SK-N-SH treated with all-trans-retinoic acid at 6 μM for 48 hours (cell line): ENCODE measurements around the gene GLRX5.

Experiments
- ATAC-seq: fragments of 200-7000 bp; cut with Tn5 transposase; 3 replicates; pipeline ENCODE4 v1.9.1; 2020; ENCODE audit warnings: mild to moderate bottlenecking, moderate library complexity
- ARNTL ChIP-seq: fragments of 450-650 bp; formaldehyde crosslinking; IDR thresholded peaks from 2 replicates; pipeline ENCODE4 v1.5.0; 2020; ENCODE audit warnings: low read depth, mild to moderate bottlenecking, moderate library complexity, borderline replicate concordance
- BACH2 ChIP-seq: fragments of 250-450 bp; sonication (Bioruptor Pico); IDR thresholded peaks from 2 replicates; pipeline ENCODE4 v1.9.0; 2021; ENCODE audit warnings: mild to moderate bottlenecking, borderline replicate concordance
- CREB5 ChIP-seq: fragments of 250-450 bp; sonication (Bioruptor Pico); IDR thresholded peaks from 2 replicates; pipeline ENCODE4 v1.5.1; 2020; ENCODE audit warnings: low read depth, mild to moderate bottlenecking, moderate library complexity
- CSDC2 ChIP-seq: fragments of 250-450 bp; sonication (Bioruptor Pico); IDR thresholded peaks from 2 replicates; pipeline ENCODE4 v1.5.0; 2020; ENCODE audit warnings: mild to moderate bottlenecking, moderate library complexity
- CSRNP3 ChIP-seq: fragments of 250-450 bp; sonication (Bioruptor Pico); IDR thresholded peaks from 2 replicates; pipeline ENCODE4 v1.5.1; 2021; ENCODE audit warnings: mild to moderate bottlenecking, moderate library complexity
- ESRRG ChIP-seq: fragments of 250-450 bp; sonication (Bioruptor Pico); IDR thresholded peaks from 2 replicates; pipeline ENCODE4 v1.6.1; 2021; ENCODE audit warnings: mild to moderate bottlenecking
- GLIS3 ChIP-seq: fragments of 250-450 bp; sonication (Bioruptor Pico); IDR thresholded peaks from 2 replicates; pipeline ENCODE4 v1.5.0; 2020; ENCODE audit warnings: mild to moderate bottlenecking, moderate library complexity
- ISL1 ChIP-seq: fragments of 250-450 bp; sonication (Bioruptor Pico); IDR thresholded peaks from 2 replicates; pipeline ENCODE4 v2.1.2; 2022; ENCODE audit warnings: mild to moderate bottlenecking, moderate library complexity
- OSR1 ChIP-seq: fragments of 250-450 bp; sonication (Bioruptor Pico); IDR thresholded peaks from 2 replicates; pipeline ENCODE4 v1.8.0; 2022; ENCODE audit warnings: moderate library complexity, mild to moderate bottlenecking, inconsistent platforms
- POU6F1 ChIP-seq: fragments of 250-450 bp; sonication (Bioruptor Pico); IDR thresholded peaks from 2 replicates; pipeline ENCODE4 v1.8.0; 2021; ENCODE audit warnings: low read depth, mild to moderate bottlenecking, moderate library complexity, borderline replicate concordance
- PPARA ChIP-seq: fragments of 250-450 bp; sonication (Bioruptor Pico); IDR thresholded peaks from 2 replicates; pipeline ENCODE4 v1.5.0; 2020; ENCODE audit warnings: mild to moderate bottlenecking, borderline replicate concordance
- RARB ChIP-seq: fragments of 250-450 bp; sonication (Bioruptor Pico); IDR thresholded peaks from 2 replicates; pipeline ENCODE4 v1.8.0; 2021; ENCODE audit warnings: mild to moderate bottlenecking, moderate library complexity
- SNAI2 ChIP-seq: fragments of 250-450 bp; sonication (Bioruptor Pico); IDR thresholded peaks from 2 replicates; pipeline ENCODE4 v1.5.0; 2020; ENCODE audit warnings: mild to moderate bottlenecking, moderate library complexity
- TCF4 ChIP-seq: fragments of 250-450 bp; sonication (Bioruptor Pico); IDR thresholded peaks from 2 replicates; pipeline ENCODE4 v1.8.0; 2021; ENCODE audit warnings: mild to moderate bottlenecking, moderate library complexity, borderline replicate concordance
- TSHZ2 ChIP-seq: fragments of 250-450 bp; sonication (Bioruptor Pico); IDR thresholded peaks from 2 replicates; pipeline ENCODE4 v1.5.0; 2020; ENCODE audit warnings: mild to moderate bottlenecking, moderate library complexity
- ZC3H10 ChIP-seq: fragments of 250-450 bp; sonication (Bioruptor Pico); IDR thresholded peaks from 2 replicates; pipeline ENCODE4 v1.5.1; 2021; ENCODE audit warnings: mild to moderate bottlenecking, moderate library complexity
- ZNF8 ChIP-seq: fragments of 450-650 bp; formaldehyde crosslinking; IDR thresholded peaks from 2 replicates; pipeline ENCODE4 v1.5.0; 2020; ENCODE audit warnings: mild to moderate bottlenecking, moderate library complexity

The GLRX5 gene

GRCh38 chr14:95534299-95535225 is at the start of gene GLRX5:
TSS of gene GLRX5 (plus strand) at chr14:95535050. CDS start at chr14:95535090, 40 bp downstream.
- TF ChIP-seq TSHZ2 (CRISPR knock-in tag): 0 out of 2 replicates have a peak, but pooled peaks have one; percentile 23
- TF ChIP-seq OSR1 (CRISPR knock-in tag): no peak
- ATAC-seq: peak; percentile 96

GRCh38 chr14:95485222-95485819 is 49.5 kb upstream of the GLRX5 start:
- ATAC-seq: no peak
- TF ChIP-seq BACH2 (CRISPR knock-in tag) (no peak), RARB (no peak), ZNF8 (CRISPR knock-in tag) (no peak), CSRNP3 (CRISPR knock-in tag) (no peak), CREB5 (CRISPR knock-in tag) (no peak), POU6F1 (CRISPR knock-in tag) (no peak), ESRRG (CRISPR knock-in tag) (no peak), ARNTL (CRISPR knock-in tag) (no peak), TCF4 (CRISPR knock-in tag) (no peak), ZC3H10 (CRISPR knock-in tag) (no peak), ISL1 (CRISPR knock-in tag) (no peak), SNAI2 (CRISPR knock-in tag) (no peak), GLIS3 (CRISPR knock-in tag) (no peak), TSHZ2 (CRISPR knock-in tag) (no peak), CSDC2 (no peak)

GRCh38 chr14:95486875-95487668 is 47.8 kb upstream of the GLRX5 start:
- ATAC-seq: no peak
- TF ChIP-seq ZNF8 (CRISPR knock-in tag) (no peak), ESRRG (CRISPR knock-in tag) (no peak), POU6F1 (CRISPR knock-in tag) (no peak), CREB5 (CRISPR knock-in tag) (no peak), CSDC2 (no peak), ISL1 (CRISPR knock-in tag) (no peak), PPARA (CRISPR knock-in tag) (no peak)
